Esophagus squamous epithelium (tissue), 5 donors: ENCODE data around the gene NRXN2. TPM values are rescaled to one million over a fixed set of nuclear protein-coding genes. Genes with fewer than 3 reads are reported as not detected.

Experiments
- DNase-seq: peaks from one replicate; lab custom pipeline; 2025; lab: John Stamatoyannopoulos, UW
- H3K27ac ChIP-seq, 4 donors: fragments of 200-600 bp; sonication (generic); one replicate each; pipeline ENCODE4 v1.5.1; 2016 to 2019; ENCODE audit warnings: mild to moderate bottlenecking in 1 of 4
- H3K27me3 ChIP-seq, 4 donors: fragments of 200-600 bp; sonication (generic); 1 replicate in 3 of 4; 2 replicates in 1 of 4; pipeline versions ENCODE4 v1.5.1 to v1.6.0; 2017 to 2021; ENCODE audit warnings: antibody characterized with exemption in 1 of 4
- H3K36me3 ChIP-seq, 3 donors: fragments of 200-600 bp; sonication (generic); one replicate each; pipeline ENCODE4 v1.5.1; 2016 to 2019
- H3K4me1 ChIP-seq, 3 donors: fragments of 200-600 bp; sonication (generic); one replicate each; pipeline ENCODE4 v1.5.1; 2017 to 2019
- H3K4me3 ChIP-seq, 4 donors: fragments of 200-600 bp; sonication (generic); 1 replicate in 3 of 4; 2 replicates in 1 of 4; pipeline ENCODE4 v1.5.1; 2016 to 2019; ENCODE audit warnings: mild to moderate bottlenecking in 2 of 4, moderate library complexity in 1 of 4
- H3K9me3 ChIP-seq, 3 donors: fragments of 200-600 bp; sonication (generic); one replicate each; pipeline ENCODE4 v1.5.1; 2016 to 2019
- CTCF ChIP-seq, 6 experiments: fragments of 450-650 bp in 4 of 6; fragments of 200-600 bp in 2 of 6; sonication (generic) in 2 of 6; IDR thresholded peaks; one replicate each; pipeline ENCODE4 v1.5.1; 2016 to 2019; ENCODE audit warnings: antibody characterized with exemption in 6 of 6, mild to moderate bottlenecking in 4 of 6, moderate library complexity in 4 of 6
- POLR2A ChIP-seq, 4 donors: fragments of 450-650 bp; IDR thresholded peaks; one replicate each; pipeline ENCODE4 v1.6.1; 2017; ENCODE audit warnings: antibody characterized with exemption in 4 of 4, mild to moderate bottlenecking in 4 of 4, moderate library complexity in 3 of 4
- WGBS, 2 donors: methylation state at CpG; one replicate each; pipeline ENCODE4 v1.1.5; 2018; 5-methylcytosine and 5-hydroxymethylcytosine counted together
- intact Hi-C: fragments of 100-400 bp; cut with DNase I; formaldehyde crosslinking; loops from one replicate; pipeline ENCODE4 v1.15.0; 2022
- total RNA-seq, 4 donors: library from RNA; depleted of rRNA; stranded (reverse); fragments of >200 nt; gene quantifications; one replicate each; pipeline ENCODE4 v1.1.0, GENCODE V29; 2016
- donor health status: DM: yes; HTN: yes; CAD: no.

NRXN2 gene
- total RNA-seq, 4 donors from 2014 or later, result 0.38 TPM; not detected in 3

- Histone ChIP-seq H3K27ac (no peak overlapping the region), H3K9me3 (no peaks in the 10 kb centered on the region), H3K36me3 (no peaks in the 10 kb centered on the region), H3K27me3 (peaks cover 0 to 70% (median 1%) of the 10 kb centered on the region in 4 donors), H3K4me3 (no peak overlapping the region), H3K4me1 (no peaks in the 10 kb centered on the region)
- TF ChIP-seq CTCF (IDR thresholded peaks at IDR 0.05) (no peak), POLR2A (IDR thresholded peaks at IDR 0.05) (no peak)
- intact Hi-C loops, result no loop called here
- DNase-seq, result no peak
- 68 to 79% methylated on average over 6 of the region's 7 CpGs for WGBS, 2 donors
Measured at GRCh38 chr11:64697663-64698375, 25.2 kb downstream of the NRXN2 start.

GRCh38 chr11:64696045-64696444 is 27.0 kb downstream of the NRXN2 start:
- TF ChIP-seq POLR2A (IDR thresholded peaks at IDR 0.05) (no peak), CTCF (IDR thresholded peaks at IDR 0.05) (no peak)
- intact Hi-C loops, result no loop called here
- Histone ChIP-seq H3K27ac (no peak overlapping the region), H3K27me3 (peaks cover 0 to 74% (median 1%) of the 10 kb centered on the region in 4 donors), H3K4me1 (no peaks in the 10 kb centered on the region), H3K36me3 (no peaks in the 10 kb centered on the region), H3K9me3 (no peaks in the 10 kb centered on the region), H3K4me3 (no peak overlapping the region)
- 83 to 95% methylated on average over 5 to 8 of the region's 8 CpGs for WGBS, 2 donors
- no peak for DNase-seq

GRCh38 chr11:64695548-64695947 is 27.4 kb downstream of the NRXN2 start:
- H3K27ac ChIP-seq, result no peak overlapping the region
- peaks cover 0 to 69% (median 1%) of the 10 kb centered on the region in 4 donors for H3K27me3 ChIP-seq
- 83 to 88% methylated on average over 5 of the region's 5 CpGs for WGBS, 2 donors
- H3K4me1 ChIP-seq, result no peaks in the 10 kb centered on the region
- H3K4me3 ChIP-seq, result no peak overlapping the region
- intact Hi-C loops, result no loop called here
- no peaks in the 10 kb centered on the region for H3K9me3 ChIP-seq
- H3K36me3 ChIP-seq, result no peaks in the 10 kb centered on the region
- DNase-seq, result no peak
- TF ChIP-seq POLR2A (IDR thresholded peaks at IDR 0.05) (no peak), CTCF (IDR thresholded peaks at IDR 0.05) (no peak)

DNA sequence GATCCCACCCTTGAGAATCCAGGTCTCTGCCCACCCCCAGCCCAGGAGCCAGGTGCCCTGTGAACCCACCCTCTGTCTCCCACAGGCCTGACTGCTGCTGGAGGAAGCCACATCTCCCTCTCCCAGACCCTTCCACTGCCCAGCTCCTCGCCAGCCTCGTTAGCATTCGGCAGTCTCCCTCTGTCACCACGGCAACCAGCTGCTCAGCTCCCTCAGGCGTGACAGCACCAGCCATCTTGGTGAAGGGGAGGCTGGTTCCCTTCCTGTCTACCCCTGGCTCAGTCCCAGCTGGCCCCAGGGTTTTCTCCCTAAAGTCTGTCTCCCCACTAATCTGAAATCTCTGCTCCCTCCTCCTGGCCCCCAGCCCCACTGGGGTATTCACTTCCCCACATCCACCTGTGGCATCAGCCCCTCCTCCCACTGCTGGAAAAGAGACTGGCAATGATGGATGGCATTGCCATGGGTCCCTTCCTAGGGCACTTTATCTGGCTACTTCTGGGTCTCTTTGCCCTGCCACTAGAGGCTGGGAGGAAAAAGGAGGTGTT is 28.1 kb downstream of the NRXN2 start:
- 28 to 39% methylated on average over 4 to 5 of the region's 5 CpGs for WGBS, 2 donors
- intact Hi-C loops, result no loop called here
- Histone ChIP-seq H3K4me1 (no peaks in the 10 kb centered on the region), H3K27ac (no peak overlapping the region), H3K27me3 (peaks cover 0 to 63% (median 1%) of the 10 kb centered on the region in 4 donors), H3K4me3 (no peak overlapping the region), H3K9me3 (no peaks in the 10 kb centered on the region), H3K36me3 (no peaks in the 10 kb centered on the region)
- no peak for TF ChIP-seq POLR2A (IDR thresholded peaks at IDR 0.05)
- DNase-seq, result no peak

DNA sequence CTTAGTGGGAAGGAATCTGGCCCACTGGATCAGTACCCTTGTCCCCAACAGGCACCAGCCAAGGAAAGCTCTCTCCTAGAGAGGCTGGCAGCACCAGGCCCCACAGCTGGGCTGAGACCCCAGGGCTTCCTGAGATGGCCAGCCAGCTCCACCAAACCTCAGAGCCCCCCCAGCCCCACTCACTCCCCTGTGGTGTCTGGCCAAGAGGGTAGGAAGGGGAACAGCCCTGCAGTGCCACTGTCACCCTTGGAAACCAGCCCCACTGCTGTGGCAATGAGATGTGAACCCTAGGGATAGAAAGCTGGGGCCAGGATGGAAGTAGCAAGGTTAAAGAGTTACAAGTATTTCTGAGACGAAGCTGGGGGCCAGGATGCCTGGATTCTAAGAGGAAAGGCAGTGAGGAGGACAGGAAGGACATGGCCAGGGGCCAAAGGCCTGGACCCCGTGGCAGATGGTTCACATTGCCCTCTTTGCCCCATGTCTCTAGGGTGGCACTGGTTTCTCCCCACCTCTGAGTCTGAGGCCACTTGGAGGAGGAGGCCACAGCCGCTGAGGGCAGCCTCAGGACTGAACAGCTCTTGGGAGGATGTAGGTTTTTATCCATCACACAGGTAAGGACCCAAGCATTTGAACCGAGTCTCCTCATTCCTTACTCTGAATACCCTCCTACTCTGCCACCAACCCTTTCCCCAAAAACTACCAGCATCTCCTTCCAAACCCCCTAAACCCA is 28.8 kb downstream of the NRXN2 start:
- Histone ChIP-seq H3K4me3 (no peak overlapping the region), H3K27ac (no peak overlapping the region), H3K36me3 (no peaks in the 10 kb centered on the region), H3K4me1 (peaks cover 0 to under 1% (median 0%) of the 10 kb centered on the region in 3 donors), H3K9me3 (no peaks in the 10 kb centered on the region), H3K27me3 (peaks cover 0 to 61% (median 1%) of the 10 kb centered on the region in 4 donors)
- WGBS, 2 donors, result 50 to 57% methylated on average over 3 to 4 of the region's 4 CpGs
- DNase-seq, result no peak
- intact Hi-C loops, result no loop called here
- TF ChIP-seq CTCF (IDR thresholded peaks at IDR 0.05), result no peak
- no peak for TF ChIP-seq POLR2A (IDR thresholded peaks at IDR 0.05)
